Measurements from ENCODE around the gene BACE2. TPM values are rescaled to one million over a fixed set of nuclear protein-coding genes. Genes with fewer than 3 reads are reported as not detected.

Gene BACE2
- total and polyA plus RNA-seq, 2 of the 4 experiments (the other 2 are of a cell fraction) = 17.0 to 35.5 TPM

GRCh38 chr21:41245509-41246135 is 77.7 kb downstream of the BACE2 start:
- intact Hi-C loops (cut with micrococcal nuclease) (no loop called here), in situ Hi-C loops (cut with MboI; ENCODE audit: low sequenced_read_pairs) (no loop called here), dilution Hi-C loops (cut with HindIII; ENCODE audit: low sequenced_read_pairs, unreplicated experiment) (no loop called here)
- POLR2A ChIA-PET (ENCODE audit: unreplicated experiment) = no interaction called here
- no peak overlapping the region for H3K9ac ChIP-seq (ENCODE audit: low read depth, low read length)
- H2BK15ac ChIP-seq (ENCODE audit: low read depth, low read length) = no peak overlapping the region
- peaks cover 2% of the 10 kb centered on the region; the same call in 1 of the 2 replicates for H3K4me1 ChIP-seq (ENCODE audit: control insufficient read depth, insufficient read depth, low read length)
- ATAC-seq (ENCODE audit: low read depth) (no peak), DNase-seq (no peak)
- H3K36me3 ChIP-seq (ENCODE audit: control insufficient read depth, insufficient read depth, low read length) = peaks cover 1% of the 10 kb centered on the region; the same call in 1 of the 2 replicates
- H2BK5ac ChIP-seq (ENCODE audit: low read depth, low read length, poor library complexity, severe bottlenecking) = no peak overlapping the region
- no peak overlapping the region for H4K91ac ChIP-seq (ENCODE audit: insufficient read depth, low read depth, low read length)
- TF ChIP-seq CHD1 (IDR thresholded peaks at IDR 0.05; ENCODE audit: low read depth, low read length) = no peak
- TF ChIP-seq CTCF (conservative IDR thresholded peaks at IDR 0.05; ENCODE audit: low read depth, low read length) = no peak
- TF ChIP-seq FOS (IDR thresholded peaks at IDR 0.05; ENCODE audit: low read depth, low read length) = no peak
- no peak for TF ChIP-seq POLR2A (IDR thresholded peaks at IDR 0.05; ENCODE audit: low read depth, low read length)
- no peak for TF ChIP-seq BHLHE40 (IDR thresholded peaks at IDR 0.05; ENCODE audit: low read depth, low read length)
- TF ChIP-seq RAD21 (IDR thresholded peaks at IDR 0.05; ENCODE audit: low read length) = no peak
- TF ChIP-seq ELK1 (IDR thresholded peaks at IDR 0.05; ENCODE audit: borderline replicate concordance, low read depth, low read length) = no peak
- no peak for TF ChIP-seq NFE2L2 (IDR thresholded peaks at IDR 0.05; ENCODE audit: low read depth, low read length)
- no peak for TF ChIP-seq RFX5 (IDR thresholded peaks at IDR 0.05; ENCODE audit: low read depth, low read length)
- TF ChIP-seq MAZ (IDR thresholded peaks at IDR 0.05; ENCODE audit: borderline replicate concordance, low read depth, low read length) = no peak
- no peak for TF ChIP-seq USF2 (IDR thresholded peaks at IDR 0.05; ENCODE audit: low read depth, low read length)
- no peak for TF ChIP-seq RCOR1 (IDR thresholded peaks at IDR 0.05; ENCODE audit: insufficient replicate concordance, low read length)
- TF ChIP-seq MXI1 (IDR thresholded peaks at IDR 0.05; ENCODE audit: borderline replicate concordance, low read depth, low read length) = no peak
- TF ChIP-seq MAFK (IDR thresholded peaks at IDR 0.05; ENCODE audit: low read depth, low read length) = no peak
- TF ChIP-seq CEBPB (IDR thresholded peaks at IDR 0.05; ENCODE audit: low read depth, low read length) = no peak
- TF ChIP-seq SMC3 (IDR thresholded peaks at IDR 0.05; ENCODE audit: low read depth, low read length) = no peak
- H2AK9ac ChIP-seq (replicated peaks; ENCODE audit: low read depth, low read length, poor library complexity) = no peak overlapping the region
- H2AFZ ChIP-seq (replicated peaks; ENCODE audit: low read length, poor library complexity) = no peak overlapping the region
- H2AK5ac ChIP-seq (ENCODE audit: low read depth, low read length) = no peak overlapping the region
- H3K9me1 ChIP-seq (ENCODE audit: insufficient read depth, low read length) = peaks cover 5% of the 10 kb centered on the region; the same call in 1 of the 2 replicates
- no peak overlapping the region for H3K27ac ChIP-seq (ENCODE audit: insufficient read depth, low read length)
- H3K4me3 ChIP-seq (ENCODE audit: insufficient read depth, low read depth, low read length) = no peak overlapping the region
- no peak overlapping the region for H3K14ac ChIP-seq (replicated peaks; ENCODE audit: low read depth, low read length)
- no peak overlapping the region for H2BK20ac ChIP-seq (ENCODE audit: low read depth, low read length)
- CTCF ChIA-PET = no interaction called here
- no peak overlapping the region for H2BK120ac ChIP-seq (ENCODE audit: low read depth, low read length)
- H3K56ac ChIP-seq (ENCODE audit: extremely low read depth, insufficient read depth, low read length) = no peak overlapping the region
- H3K18ac ChIP-seq (ENCODE audit: low read depth, low read length) = no peak overlapping the region
- H3K9me3 ChIP-seq (ENCODE audit: control insufficient read depth, insufficient read depth, low read length) = no peaks in the 10 kb centered on the region
- no peak overlapping the region for H3K4me2 ChIP-seq (ENCODE audit: low read depth, low read length)
- no peak overlapping the region for H4K5ac ChIP-seq (ENCODE audit: low read depth, low read length)
- 96% methylated on average over 9 of the region's 20 CpGs; no CpG with 5 or more reads in 1 of the 2 experiments for WGBS, 2 experiments (ENCODE audit: extremely low coverage in 2 of 2, insufficient read length in 1 of 2)
- H3K27me3 ChIP-seq (ENCODE audit: control insufficient read depth, insufficient read depth, low read length) = no peaks in the 10 kb centered on the region
- H3K79me1 ChIP-seq (ENCODE audit: low read depth in 1 of 2, low read length in 2 of 2) = no peaks in the 10 kb centered on the region
- no peak overlapping the region for H4K8ac ChIP-seq (ENCODE audit: low read depth in 2 of 2, low read length in 2 of 2)
- no peak overlapping the region for H3K4ac ChIP-seq (ENCODE audit: low read depth, low read length)
- BruUV-seq (replicated peaks) = no TSS peak
- H4K20me1 ChIP-seq (ENCODE audit: insufficient read depth, low read length) = no peaks in the 10 kb centered on the region
- no peak overlapping the region for H3K23ac ChIP-seq (ENCODE audit: low read depth, low read length)

Measured in IMR-90 (cell line).